G401 (cell line): Measurements from ENCODE around the gene PRG2. TPM values are rescaled to one million over a fixed set of nuclear protein-coding genes. Genes with fewer than 3 reads are reported as not detected.

Experiments used
- DNase-seq: peaks from one replicate; pipeline ENCODE4 v3.0.0-alpha.2; 2015; ENCODE audit warnings: low spot score
- in situ Hi-C: cut with HindIII; loops from 2 replicates; pipeline ENCODE4 v1.10.0; 2016; ENCODE audit warnings: low sequenced_read_pairs, mixed read lengths
- total RNA-seq: library from RNA; depleted of rRNA; stranded (reverse); fragments of >200 nt; shearing (Covaris generic); gene quantifications from 2 replicates; pipeline ENCODE4 v1.2.3, GENCODE V29; 2014

Gene PRG2
- total RNA-seq, 1 experiment from 2014 or later = not detected

- no peak for DNase-seq
- in situ Hi-C loops = no loop called here
These were observed 32.6 kb downstream of the PRG2 start for GRCh38 chr11:57357856-57358255.

DNA sequence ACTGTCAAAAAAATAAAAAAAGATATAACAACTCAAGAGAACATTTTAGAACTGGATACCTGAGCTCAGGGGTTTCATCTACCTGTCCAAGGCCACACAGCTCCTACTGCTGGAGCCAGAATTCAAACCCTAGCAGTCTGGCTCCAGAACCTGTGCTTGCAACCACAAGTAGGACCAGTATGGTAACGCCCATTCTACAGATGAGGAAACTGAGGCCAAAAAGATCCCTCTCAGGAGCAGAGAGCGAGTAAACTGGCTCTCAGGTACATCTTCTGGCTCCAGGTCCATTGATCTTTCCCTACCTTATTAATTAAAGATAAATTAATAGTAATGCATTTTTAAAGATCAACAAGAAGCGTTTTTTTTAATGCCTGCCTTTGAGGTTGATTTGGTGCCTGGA, 33.1 kb downstream of the PRG2 start:
- DNase-seq = no peak
- in situ Hi-C loops = no loop called here

DNA sequence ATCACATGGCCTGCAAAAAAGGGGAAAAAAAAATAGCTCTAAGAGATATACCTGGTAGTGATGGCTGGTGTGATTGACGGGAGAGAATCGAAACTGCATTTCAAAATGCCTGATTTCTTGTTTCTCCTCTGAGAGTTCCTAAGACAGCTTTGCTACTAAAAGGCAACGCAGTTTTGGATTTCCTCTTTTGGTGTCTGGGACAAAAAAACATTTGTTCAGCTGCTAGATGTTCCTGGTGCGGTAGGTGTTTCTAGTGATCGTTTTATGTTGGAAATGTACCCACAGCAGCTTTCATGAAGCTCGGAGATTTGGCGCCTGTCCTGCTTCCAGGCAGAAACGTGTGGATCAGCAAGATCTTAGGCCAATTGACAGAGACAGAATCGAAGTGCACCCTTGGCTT, 34.2 kb downstream of the PRG2 start:
- in situ Hi-C loops = no loop called here
- no peak for DNase-seq

DNA sequence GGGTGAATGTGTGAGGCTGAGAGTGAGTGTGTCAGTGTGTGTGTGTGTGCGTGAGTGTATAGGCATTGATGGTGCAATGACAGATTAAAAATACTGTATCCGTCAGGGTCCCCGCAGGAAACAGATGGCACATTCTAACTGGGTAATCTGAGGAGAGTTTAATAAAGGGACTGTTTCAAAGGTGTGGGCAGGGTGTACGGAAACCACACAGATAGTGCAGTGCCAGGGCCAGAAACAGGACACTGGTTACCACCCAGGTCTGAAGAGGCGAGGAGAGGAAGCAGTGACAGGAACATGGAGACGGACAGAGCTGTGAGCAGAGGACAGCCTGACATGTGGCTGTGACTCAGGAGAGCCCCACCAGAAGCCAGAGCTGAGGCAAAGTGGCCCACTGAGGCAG, 35.8 kb downstream of the PRG2 start:
- no peak for DNase-seq
- in situ Hi-C loops = no loop called here

DNA sequence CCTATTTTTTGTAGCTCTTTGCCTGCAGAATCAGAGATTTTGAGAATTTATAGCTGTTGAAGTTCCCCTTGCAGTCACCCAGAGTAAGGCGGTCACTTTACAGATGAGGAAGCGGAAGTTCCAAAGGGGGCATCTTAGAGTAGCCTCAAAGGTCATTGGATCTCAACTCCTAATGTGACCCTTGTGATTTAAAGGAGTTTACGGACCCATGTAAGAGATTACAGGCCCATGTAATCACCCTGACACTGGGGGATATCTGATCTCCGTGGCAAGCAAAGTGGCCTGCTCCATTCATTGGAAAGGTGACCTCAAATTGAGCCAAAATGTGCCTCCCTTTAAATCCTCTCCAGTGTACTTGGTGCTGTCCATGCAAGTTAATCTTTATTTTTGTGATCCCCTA, 36.6 kb downstream of the PRG2 start:
- in situ Hi-C loops = no loop called here
- DNase-seq = no peak

GRCh38 chr11:57353446-57353845, 37.0 kb downstream of the PRG2 start:
- in situ Hi-C loops = no loop called here
- no peak for DNase-seq

DNA sequence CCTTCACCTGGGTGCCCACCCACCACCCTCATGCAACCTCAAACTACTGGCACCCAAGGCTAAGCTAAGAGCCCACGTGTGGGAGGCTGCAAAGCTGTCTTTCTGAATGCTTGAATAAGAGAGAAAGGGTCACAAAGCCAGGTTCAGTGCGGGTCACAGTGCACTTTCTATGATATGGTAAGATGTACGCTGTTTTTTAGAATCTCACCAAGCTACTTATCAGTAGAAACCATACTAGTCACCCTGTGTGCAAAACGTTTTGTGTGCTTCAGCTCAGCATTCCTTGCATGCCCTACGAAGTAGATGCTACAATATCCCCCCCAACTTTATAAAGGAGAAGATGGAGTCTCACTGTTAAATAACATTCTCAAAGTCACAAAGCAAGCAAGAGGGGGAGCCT, 37.4 kb downstream of the PRG2 start:
- in situ Hi-C loops = no loop called here
- DNase-seq = no peak

GRCh38 chr11:57349491-57350274, 40.8 kb downstream of the PRG2 start:
- in situ Hi-C loops = no loop called here

DNA sequence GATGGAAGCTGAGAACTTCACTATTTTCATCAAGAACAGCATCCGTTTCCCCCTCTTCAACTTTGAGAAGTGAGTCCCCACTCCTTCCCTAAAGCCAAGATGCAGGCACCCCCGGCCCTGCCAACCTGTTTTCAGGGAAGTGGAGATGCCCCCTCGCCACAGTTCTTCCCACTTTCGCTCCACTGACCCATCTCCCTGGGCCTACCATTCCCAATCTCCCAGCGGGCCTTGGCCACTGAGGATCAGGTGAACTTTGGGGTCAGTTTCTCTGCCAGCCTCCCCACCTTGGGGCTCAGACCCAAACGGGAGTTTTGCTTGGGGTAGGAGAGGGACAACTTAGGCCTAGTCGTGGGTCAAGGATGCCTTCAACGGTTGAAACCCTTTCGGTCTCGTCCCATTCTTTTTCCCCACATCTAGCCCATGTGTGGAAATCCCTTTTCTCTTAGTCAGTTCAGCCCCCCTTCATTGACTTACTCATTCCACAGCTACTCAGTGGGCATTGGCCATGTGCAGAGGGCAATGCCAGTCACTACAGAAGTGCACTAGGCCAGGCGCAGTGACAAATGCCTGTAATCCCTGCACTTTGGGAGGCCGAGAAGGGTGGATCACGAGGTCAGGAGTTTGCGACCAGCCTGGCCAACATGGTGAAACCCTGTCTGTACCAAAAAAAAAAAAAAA, 41.7 kb downstream of the PRG2 start:
- no peak for DNase-seq
- in situ Hi-C loops = no loop called here

More at GRCh38 chr11:57349491-57350274, 40.8 kb downstream of the PRG2 start:
- peak; percentile 47 for DNase-seq

GRCh38 chr11:57348052-57348451, 42.4 kb downstream of the PRG2 start:
- DNase-seq = no peak
- in situ Hi-C loops = no loop called here

GRCh38 chr11:57347336-57347735, 43.1 kb downstream of the PRG2 start:
- in situ Hi-C loops = no loop called here

GRCh38 chr11:57345555-57346211, 44.8 kb downstream of the PRG2 start:
- DNase-seq = peak; percentile 85
- in situ Hi-C loops = no loop called here

More at GRCh38 chr11:57347336-57347735, 43.1 kb downstream of the PRG2 start:
- DNase-seq = no peak

DNA sequence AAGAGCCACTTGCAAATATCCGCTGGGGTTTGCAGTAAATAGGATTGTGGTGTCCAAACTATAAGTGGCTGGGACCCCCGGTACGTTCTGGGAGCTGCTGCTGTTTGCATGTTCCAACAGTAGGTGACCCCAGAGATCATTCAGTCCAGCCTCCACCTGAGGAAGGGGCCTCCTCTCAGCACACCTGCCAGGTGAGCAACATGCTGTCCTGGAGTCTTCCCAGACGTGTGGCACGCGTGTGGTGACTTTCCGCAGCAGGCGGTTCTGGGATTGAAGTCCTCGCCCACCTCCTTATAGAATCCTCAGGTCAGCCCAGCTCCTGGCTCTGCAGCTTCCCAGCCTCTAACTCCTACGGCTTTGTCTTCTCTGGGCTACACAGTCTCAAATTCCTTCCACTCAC, 45.6 kb downstream of the PRG2 start:
- DNase-seq = no peak
- in situ Hi-C loops = no loop called here

- in situ Hi-C loops = no loop called here
- no peak for DNase-seq
These were observed 46.6 kb downstream of the PRG2 start for GRCh38 chr11:57343825-57344224.

DNA sequence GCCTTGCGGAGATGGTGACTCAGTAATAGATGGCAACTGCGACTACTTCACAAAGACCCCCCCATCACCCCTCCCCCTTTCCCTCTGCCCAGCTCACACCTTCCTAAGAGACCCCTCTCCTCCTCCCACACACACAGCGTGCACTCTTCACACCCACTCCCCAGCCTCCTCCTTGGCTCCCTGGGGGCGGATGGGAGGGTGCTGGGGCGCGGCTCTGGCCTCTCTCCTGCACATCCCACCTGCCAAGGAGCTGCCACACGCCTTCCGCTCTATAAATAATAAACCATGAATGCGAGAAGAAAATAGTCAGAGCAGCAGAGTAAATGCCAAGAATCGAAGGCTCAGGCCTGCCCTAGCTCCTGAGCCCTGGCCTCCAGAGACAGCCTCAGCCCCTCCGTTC, 47.7 kb downstream of the PRG2 start:
- no peak for DNase-seq
- in situ Hi-C loops = no loop called here

DNA sequence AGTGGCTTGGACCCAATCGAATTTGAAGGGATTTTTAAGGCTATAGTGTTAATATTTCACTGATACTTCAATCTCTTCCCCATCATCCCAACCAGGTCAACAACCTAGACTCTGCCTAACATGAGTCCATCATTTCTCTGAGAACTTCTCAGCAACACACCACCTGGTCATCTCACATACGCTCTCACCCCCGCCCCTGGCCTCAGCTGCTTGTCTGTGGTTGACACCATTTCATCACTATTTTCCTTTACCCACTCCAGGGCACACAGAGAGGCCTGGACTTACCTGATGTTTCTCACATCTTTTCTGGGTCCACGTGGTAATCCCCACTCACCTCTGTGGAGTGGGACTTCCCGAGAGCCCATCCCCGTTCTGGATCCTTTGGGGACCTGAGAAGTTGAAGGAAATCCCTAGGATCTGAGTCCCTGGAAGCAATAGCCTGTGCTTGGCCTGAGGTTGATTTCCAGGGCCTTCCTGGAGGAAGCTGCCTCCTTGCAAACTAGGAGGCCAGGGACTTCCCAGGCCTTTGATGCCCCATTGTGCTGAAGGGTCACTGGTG, 49.1 kb downstream of the PRG2 start:
- in situ Hi-C loops = no loop called here
- DNase-seq = no peak

- in situ Hi-C loops = no loop called here
- DNase-seq = no peak
These were observed 50.3 kb downstream of the PRG2 start for GRCh38 chr11:57340039-57340615.

GRCh38 chr11:57339328-57339727, 51.1 kb downstream of the PRG2 start:
- in situ Hi-C loops = no loop called here
- DNase-seq = no peak

DNA sequence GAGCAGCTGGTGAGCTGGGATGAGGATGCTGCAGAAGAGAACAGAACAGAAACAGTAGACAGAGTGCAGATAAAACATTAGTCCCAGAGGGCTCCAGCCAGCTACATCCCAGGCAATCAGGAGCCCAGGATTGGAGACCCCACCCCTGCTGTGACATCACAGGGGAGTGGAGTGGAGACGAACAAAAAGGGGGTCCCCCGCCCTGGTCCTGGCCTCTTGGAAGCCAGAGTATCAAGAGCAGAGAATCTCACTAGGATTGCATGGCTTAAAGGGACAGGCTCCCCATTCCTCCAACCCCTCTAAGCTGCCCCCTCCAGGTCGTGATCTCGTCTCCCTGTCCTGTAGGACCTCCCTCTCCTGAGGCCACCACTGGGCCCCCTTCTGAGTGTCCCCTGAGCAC, 52.3 kb downstream of the PRG2 start, which contains the start of gene P2RX3:
TSS of gene P2RX3 (plus strand) at position 211 of the 400 bp plus-strand sequence. CDS start 199 bp downstream, outside the sequence.
- no peak for DNase-seq
- in situ Hi-C loops = no loop called here
